HL-60 (cell line): Measurements from ENCODE around the gene COX6A1.

Experiments used
- DNase-seq, 2 experiments: peaks; one replicate each; pipeline ENCODE4 v3.0.0-alpha.2; 2010 to 2020; ENCODE audit warnings: low read depth in 1 of 2, low spot score in 1 of 2
- H3K27ac ChIP-seq: fragments of 250-450 bp; sonication (Bioruptor Pico); replicated peaks from 2 replicates; pipeline ENCODE4 v1.5.1; 2020; ENCODE audit warnings: mild to moderate bottlenecking, moderate library complexity
- H3K27me3 ChIP-seq: fragments of 250-450 bp; sonication (Bioruptor Pico); 2 replicates; pipeline ENCODE4 v1.5.1; 2021; ENCODE audit warnings: mild to moderate bottlenecking, moderate library complexity; ENCODE audit not compliant: insufficient read depth, poor library complexity, severe bottlenecking
- H3K4me3 ChIP-seq: replicated peaks from 2 replicates; pipeline ENCODE4 v1.5.1; 2011; ENCODE audit warnings: mild to moderate bottlenecking, control low read depth, low read length; ENCODE audit not compliant: insufficient read depth
- GABPA ChIP-seq: IDR thresholded peaks from 2 replicates; pipeline ENCODE4 v1.6.1; 2012; ENCODE audit warnings: low read depth
- POLR2AphosphoS5 ChIP-seq: IDR thresholded peaks from 2 replicates; pipeline ENCODE4 v1.6.1; 2012; ENCODE audit warnings: low read depth
- REST ChIP-seq: IDR thresholded peaks from 2 replicates; pipeline ENCODE4 v1.6.1; 2012; ENCODE audit warnings: low read depth; ENCODE audit not compliant: insufficient replicate concordance
- SPI1 ChIP-seq: IDR thresholded peaks from 2 replicates; pipeline ENCODE4 v1.6.1; 2012; ENCODE audit warnings: low read depth, mild to moderate bottlenecking, borderline replicate concordance
- TF ChIP-seq, protein P1 (sequence below): IDR thresholded peaks from one replicate; pipeline ENCODE4 v1.5.1; 2011; ENCODE audit warnings: low read length, control low read depth, inconsistent platforms; ENCODE audit not compliant: insufficient read depth

The COX6A1 gene

GRCh38 chr12:120488057-120488640 lies 50.2 kb downstream of the COX6A1 start:
- no peak overlapping the region for H3K4me3 ChIP-seq

GRCh38 chr12:120489018-120489417 lies 51.1 kb downstream of the COX6A1 start:
- no peak overlapping the region for H3K27ac ChIP-seq
- no peaks in the 10 kb centered on the region for H3K27me3 ChIP-seq
- DNase-seq = no peak
- TF ChIP-seq GABPA (no peak), POLR2AphosphoS5 (no peak), SPI1 (no peak), REST (no peak)
- TF ChIP-seq, protein P1, sequence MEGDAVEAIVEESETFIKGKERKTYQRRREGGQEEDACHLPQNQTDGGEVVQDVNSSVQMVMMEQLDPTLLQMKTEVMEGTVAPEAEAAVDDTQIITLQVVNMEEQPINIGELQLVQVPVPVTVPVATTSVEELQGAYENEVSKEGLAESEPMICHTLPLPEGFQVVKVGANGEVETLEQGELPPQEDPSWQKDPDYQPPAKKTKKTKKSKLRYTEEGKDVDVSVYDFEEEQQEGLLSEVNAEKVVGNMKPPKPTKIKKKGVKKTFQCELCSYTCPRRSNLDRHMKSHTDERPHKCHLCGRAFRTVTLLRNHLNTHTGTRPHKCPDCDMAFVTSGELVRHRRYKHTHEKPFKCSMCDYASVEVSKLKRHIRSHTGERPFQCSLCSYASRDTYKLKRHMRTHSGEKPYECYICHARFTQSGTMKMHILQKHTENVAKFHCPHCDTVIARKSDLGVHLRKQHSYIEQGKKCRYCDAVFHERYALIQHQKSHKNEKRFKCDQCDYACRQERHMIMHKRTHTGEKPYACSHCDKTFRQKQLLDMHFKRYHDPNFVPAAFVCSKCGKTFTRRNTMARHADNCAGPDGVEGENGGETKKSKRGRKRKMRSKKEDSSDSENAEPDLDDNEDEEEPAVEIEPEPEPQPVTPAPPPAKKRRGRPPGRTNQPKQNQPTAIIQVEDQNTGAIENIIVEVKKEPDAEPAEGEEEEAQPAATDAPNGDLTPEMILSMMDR = no peak
- H3K4me3 ChIP-seq = no peak overlapping the region

More at GRCh38 chr12:120488057-120488640, 50.2 kb downstream of the COX6A1 start:
- no peak for DNase-seq
- no peaks in the 10 kb centered on the region for H3K27me3 ChIP-seq
- H3K27ac ChIP-seq = no peak overlapping the region
- TF ChIP-seq REST = no peak
- TF ChIP-seq, protein P1 = no peak
- TF ChIP-seq GABPA = no peak
- no peak for TF ChIP-seq SPI1

- Histone ChIP-seq H3K4me3 (no peak overlapping the region), H3K27ac (no peak overlapping the region), H3K27me3 (no peaks in the 10 kb centered on the region)
- TF ChIP-seq, protein P1 = no peak
- no peak for TF ChIP-seq SPI1
- TF ChIP-seq GABPA = no peak
- no peak for TF ChIP-seq REST
- TF ChIP-seq POLR2AphosphoS5 = no peak
- DNase-seq = no peak
These were observed 52.4 kb downstream of the COX6A1 start for GRCh38 chr12:120490325-120490724.
